Esophagus squamous epithelium (tissue), 4 donors: ENCODE measurements around the gene CHST11.

Experiments
- POLR2A ChIP-seq, 4 donors: fragments of 450-650 bp; IDR thresholded peaks; one replicate each; pipeline ENCODE4 v1.6.1; 2017; ENCODE audit warnings: antibody characterized with exemption in 4 of 4, mild to moderate bottlenecking in 4 of 4, moderate library complexity in 3 of 4
- TF ChIP-seq, protein P1 (sequence below), 6 experiments: fragments of 450-650 bp in 4 of 6; fragments of 200-600 bp in 2 of 6; sonication (generic) in 2 of 6; IDR thresholded peaks; one replicate each; pipeline ENCODE4 v1.5.1; 2016 to 2019; ENCODE audit warnings: antibody characterized with exemption in 6 of 6, mild to moderate bottlenecking in 4 of 6, moderate library complexity in 4 of 6

DNA sequence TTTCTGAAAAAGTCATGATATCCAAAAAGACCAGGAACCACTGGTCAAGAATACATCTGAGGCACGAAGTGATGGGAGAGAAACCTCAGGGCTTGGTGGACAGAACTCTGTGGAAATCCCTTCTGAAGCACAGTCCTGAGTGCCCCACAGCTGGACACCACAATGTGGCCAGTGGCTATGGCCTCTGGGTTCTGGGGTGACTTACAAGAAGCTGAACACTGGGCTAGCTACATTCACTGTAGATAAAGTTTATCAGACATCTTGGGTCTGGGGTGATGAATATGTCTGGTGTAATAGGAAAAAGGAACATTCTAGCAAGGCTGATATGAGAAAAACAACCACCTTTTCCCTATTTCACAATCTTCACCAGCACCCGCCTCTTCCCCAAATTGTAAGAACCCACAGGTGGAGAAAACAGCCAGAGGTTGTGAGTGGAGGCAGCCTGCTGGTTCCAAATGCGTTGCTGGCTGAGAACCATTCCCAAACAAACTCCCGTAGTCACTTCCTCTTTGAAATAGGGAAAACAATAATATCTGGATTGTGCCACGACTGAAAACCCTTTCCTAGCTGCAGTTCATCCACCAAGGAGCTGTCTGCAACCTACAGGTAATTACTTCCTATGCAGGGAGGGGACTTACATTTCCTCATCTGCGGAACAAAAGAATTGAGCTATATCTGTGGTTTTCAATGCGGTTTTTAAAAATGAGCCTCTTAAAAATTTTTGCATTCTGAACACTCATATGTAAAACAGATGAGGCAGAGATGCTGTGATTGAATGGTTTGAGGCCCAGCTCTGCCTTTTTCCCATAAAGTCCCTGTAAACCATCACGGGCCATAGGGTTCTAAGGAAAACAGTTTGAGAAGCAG is 307.7 kb downstream of the CHST11 start:
- TF ChIP-seq, protein P1, sequence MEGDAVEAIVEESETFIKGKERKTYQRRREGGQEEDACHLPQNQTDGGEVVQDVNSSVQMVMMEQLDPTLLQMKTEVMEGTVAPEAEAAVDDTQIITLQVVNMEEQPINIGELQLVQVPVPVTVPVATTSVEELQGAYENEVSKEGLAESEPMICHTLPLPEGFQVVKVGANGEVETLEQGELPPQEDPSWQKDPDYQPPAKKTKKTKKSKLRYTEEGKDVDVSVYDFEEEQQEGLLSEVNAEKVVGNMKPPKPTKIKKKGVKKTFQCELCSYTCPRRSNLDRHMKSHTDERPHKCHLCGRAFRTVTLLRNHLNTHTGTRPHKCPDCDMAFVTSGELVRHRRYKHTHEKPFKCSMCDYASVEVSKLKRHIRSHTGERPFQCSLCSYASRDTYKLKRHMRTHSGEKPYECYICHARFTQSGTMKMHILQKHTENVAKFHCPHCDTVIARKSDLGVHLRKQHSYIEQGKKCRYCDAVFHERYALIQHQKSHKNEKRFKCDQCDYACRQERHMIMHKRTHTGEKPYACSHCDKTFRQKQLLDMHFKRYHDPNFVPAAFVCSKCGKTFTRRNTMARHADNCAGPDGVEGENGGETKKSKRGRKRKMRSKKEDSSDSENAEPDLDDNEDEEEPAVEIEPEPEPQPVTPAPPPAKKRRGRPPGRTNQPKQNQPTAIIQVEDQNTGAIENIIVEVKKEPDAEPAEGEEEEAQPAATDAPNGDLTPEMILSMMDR (IDR thresholded peaks at IDR 0.05) = no peak
- TF ChIP-seq POLR2A (IDR thresholded peaks at IDR 0.05) = no peak
